ENCODE results near the gene ZNF296.

- TF ChIP-seq CTCF (IDR thresholded peaks at IDR 0.05; ENCODE audit: insufficient read depth, low read length) (no peak), POLR2AphosphoS5 (IDR thresholded peaks at IDR 0.05; ENCODE audit: low read depth) (no peak), GABPA (IDR thresholded peaks at IDR 0.05; ENCODE audit: low read depth) (no peak), REST (IDR thresholded peaks at IDR 0.05; ENCODE audit: insufficient replicate concordance, low read depth) (no peak)
These were observed 1.5 kb downstream of the ZNF296 start for GRCh38 chr19:45074744-45075300.

Measured in HL-60 (cell line).